HG02938 (cell line): ENCODE results near the gene FTCDNL1.

Experiments used
- ATAC-seq: cut with Tn5 transposase; IDR thresholded peaks from one replicate; pipeline ENCODE4 v1.9.1; 2021; ENCODE audit warnings: mild to moderate bottlenecking, moderate library complexity; ENCODE audit not compliant: unreplicated experiment

Gene FTCDNL1

DNA sequence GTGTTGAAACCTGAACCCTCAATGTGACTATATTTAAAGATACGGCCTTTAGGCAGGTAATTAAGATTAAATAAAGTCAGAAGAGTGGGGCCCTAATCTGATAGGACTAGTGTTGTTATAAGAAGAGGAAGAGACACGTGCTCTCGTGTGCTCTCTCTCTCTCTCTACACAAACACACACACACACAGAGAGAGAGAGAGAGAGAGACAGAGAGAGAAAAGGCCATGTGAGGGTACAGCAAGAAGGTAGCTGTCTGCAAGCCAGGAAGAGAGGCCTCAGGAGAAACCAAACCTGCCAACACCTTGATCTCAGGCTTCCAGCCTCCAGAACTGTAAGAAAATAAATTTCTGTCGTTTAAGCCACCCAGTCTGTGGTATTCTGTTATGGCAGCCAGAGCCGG, 106.7 kb downstream of the FTCDNL1 start:
- no peak for ATAC-seq

DNA sequence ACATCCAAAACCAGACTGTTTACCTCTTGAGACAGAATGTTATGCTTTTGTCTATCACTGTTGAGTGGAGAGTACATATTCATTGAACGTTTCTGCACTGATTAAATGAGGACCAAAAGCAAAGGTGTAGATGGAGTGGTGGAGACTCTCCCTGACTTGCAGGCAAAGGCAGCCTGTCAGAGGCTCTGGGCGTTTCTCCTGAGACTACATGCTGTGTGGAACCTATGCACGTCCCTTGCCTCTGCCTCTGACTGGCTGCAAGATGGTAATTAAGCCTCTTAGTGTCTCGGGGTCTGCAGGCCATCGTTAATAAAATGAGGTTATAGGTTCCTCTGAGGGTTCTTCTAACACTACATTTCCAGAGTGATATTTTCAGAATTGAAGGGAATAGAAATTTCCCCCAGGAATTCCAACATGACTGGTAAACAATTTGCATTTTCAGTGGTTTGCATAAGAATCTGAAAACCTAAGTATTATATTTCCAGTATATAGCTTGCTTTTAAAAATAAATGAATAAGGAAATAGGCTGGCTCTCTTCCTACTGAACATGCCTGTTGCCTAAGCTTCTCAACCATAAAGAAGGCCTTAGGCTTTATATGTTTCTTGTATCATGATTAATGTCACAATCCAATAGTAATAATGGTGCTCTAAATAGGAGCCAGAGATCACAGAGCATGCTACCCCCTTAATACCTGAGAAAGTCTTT, 107.4 kb downstream of the FTCDNL1 start:
- ATAC-seq = no peak

DNA sequence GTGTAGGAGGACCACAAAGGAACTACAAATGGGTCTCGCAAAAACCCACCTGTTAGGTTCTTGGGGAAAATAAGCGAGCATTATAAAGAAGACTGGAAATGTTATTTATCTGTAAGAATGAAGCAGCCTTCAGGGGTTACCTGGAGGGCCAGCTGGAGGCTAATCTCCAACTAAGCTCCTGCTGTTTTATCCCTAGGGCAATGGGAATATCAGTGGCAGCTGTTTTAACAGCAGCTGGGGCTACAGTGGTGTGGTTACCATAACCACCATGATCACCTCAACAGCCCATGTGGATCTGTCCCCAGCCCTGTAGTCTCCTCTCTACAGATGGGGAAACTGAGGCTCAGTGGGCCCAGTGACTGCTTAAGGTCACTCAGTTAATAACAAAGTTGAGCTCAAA, 108.1 kb downstream of the FTCDNL1 start:
- no peak for ATAC-seq

DNA sequence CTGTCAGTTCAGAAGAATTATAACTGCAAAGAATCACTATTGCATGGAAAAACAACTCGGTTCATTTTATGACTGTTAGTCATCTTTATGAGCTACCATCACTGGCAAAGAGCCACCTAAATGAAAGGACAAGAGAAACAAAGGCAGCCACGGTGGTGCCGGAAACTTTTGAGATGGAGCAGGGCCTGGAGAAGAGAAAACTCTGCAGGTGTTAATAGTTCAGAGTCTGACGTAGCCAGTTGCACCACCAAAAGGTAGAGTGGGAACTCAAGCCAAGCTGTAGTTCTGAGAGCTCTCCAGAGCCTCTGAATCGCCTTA, 110.9 kb downstream of the FTCDNL1 start:
- no peak for ATAC-seq

DNA sequence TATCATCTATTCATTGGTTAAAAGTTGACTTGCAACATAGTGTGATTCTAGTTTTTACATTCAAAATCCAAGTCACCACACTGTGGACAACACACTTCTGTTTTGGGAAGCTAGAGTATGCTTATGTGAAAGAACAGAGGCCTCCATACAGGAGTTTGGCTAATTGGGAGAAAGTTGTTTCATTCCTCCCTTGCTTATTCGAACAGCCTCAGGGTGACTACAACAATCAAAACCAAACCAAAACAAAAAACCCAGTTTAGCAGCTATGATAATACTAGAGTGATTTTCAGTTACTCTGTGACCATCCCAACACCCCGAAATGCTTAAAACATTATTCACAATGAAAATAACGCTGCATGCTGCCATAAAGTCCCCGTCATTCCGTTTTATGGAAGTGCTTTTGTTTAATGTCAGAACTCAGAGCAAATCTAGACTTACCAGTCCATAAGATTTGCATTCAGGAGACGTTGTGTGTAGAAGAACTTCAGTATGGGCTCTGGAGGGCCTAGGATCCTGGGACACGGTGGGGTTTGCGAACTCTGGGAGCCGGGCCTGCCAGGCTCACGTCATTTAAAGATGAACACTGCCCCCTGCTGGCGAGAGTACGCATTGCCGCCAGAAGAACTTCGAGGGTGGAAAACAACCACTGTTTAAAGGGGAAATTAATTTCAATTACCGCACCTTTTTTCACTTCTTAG, 111.4 kb downstream of the FTCDNL1 start:
- ATAC-seq = peak; percentile 48

DNA sequence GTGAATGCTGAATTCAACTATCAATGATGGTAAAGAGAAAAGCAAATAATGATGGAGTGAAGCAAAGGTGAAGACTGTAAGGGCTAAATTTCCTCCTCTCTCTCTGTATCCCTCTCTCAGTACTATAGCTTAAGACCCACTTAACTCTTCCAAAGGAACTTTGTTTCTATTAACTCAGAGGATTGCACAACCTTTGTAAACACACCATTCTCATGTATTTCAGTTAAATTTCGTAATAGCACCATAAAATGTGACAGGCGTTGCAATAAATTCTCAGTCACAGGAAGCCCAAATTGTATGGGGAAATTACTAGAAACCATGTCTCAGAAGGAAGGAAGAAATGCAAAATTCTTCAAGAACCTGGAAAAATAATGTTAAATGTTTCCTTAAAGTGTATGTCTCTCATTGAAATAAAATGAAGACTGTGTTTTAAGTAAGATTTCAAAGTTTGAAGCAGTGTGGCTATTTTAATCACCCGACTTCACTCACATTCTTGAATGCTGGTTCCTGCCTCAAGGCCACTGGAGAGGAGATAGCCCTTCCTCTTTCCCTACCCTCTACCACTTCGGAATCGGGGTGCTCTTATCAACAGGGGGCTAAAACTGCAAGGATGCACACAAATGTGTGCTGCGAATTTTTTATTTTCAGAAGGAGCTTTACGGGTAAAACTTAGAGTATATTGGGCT, 112.1 kb downstream of the FTCDNL1 start:
- ATAC-seq = no peak

DNA sequence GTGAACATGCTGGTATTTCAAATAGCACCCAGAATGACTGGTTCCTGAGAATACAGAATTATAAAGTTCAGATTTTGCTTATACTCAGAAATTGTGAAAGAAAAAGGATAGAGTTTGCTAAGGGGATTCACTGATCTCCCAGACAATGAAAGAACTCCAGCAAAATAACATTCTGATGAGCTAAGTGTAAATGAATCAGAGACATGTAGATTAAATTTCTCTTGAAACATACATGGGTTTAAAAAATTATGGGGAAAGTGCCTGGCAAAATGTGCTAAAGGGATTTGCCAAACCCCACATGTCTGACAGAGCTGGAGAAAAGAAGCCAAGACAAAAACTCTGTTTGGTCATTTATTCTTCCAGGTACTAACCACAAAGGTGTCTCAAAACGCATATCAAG, 116.3 kb downstream of the FTCDNL1 start:
- ATAC-seq = no peak

DNA sequence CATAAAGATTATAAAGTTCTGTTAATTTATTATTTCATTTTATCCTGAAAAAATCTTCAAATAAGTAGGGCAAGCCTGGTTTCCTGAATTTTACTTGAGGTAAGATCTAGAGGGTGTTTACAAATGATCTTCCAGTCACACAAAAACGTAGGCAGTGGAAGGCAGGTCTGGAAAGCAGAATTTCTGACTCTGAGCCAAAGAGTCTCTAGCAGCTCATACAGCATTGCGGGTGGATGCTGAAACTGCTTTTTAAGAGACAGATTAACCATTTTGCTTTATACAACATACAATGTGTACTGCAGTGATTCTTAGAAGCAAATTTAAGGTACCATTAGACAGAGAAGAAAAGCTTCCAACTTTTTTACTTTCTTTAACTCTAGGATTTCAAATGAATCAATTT, 117.0 kb downstream of the FTCDNL1 start:
- ATAC-seq = no peak

DNA sequence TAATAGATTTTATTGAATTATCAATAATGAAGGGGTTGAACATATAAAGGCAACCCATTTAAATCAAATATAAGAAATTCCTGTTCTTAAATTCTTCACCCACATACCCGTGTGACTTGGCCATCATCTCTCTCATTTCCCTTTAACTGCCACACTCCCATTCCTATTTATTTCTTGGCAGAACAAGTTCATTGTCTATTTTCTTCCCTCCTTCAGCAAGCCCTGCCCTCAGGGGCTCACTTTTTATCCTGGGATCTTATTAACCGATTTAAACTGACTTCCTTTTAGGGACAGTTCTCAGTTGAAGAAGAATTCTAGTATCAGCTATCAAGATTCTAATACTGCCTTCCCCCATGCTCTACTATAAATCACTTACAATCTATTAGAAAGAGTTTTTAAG, 123.2 kb downstream of the FTCDNL1 start:
- ATAC-seq = no peak

DNA sequence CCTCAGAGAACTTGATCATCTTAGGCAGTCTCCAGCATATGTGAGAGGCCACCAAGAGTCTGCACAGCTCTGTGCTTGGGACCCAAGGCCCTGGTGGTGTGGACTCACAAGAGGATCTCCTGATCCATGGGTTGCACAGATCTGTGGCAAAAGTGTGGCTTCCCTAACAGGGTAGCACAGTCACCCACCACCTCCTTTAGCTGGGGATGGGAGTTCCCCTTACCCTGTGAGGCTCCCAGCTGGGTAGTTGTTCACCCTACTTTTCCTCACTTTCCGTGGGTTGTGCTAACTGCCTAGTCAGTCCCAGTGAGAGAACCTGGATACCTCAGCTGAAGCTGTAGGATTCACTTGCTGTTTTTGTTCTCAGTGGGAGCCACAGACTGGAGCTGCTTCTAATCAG, 123.7 kb downstream of the FTCDNL1 start:
- no peak for ATAC-seq

DNA sequence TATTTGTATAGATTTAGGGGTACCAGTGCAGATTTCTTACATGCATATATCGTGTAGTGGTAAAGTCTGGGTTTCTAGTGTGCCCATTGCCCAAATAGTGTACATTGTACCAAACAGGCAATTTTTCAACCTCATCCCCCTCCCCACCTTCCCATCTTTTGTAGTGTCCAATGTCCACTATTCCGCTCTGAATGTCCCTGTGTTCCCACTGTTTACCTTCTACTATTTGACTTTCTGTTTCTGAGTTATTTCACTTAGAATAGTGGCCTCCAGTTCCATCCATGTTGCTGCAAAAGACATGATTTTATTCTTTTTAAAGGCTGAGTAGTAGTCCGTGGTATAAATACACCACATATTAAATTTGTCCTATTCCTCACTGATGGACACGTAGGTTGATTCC, 132.9 kb downstream of the FTCDNL1 start:
- ATAC-seq = no peak

DNA sequence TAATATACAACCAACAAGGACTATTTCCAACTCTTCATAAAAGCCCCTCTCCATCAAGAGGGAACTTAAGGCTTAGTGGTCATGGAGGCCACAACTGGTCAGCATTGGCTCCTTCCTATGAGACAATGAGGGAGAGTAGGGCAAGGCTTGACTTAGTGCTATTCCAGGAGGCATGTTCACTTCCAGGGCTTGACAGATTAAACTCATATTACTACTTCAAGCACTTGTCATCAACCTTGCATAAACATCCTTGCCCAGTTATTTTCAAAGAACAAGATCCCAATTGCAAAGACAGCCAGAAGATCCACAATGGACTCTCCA, 133.4 kb downstream of the FTCDNL1 start:
- ATAC-seq = no peak

DNA sequence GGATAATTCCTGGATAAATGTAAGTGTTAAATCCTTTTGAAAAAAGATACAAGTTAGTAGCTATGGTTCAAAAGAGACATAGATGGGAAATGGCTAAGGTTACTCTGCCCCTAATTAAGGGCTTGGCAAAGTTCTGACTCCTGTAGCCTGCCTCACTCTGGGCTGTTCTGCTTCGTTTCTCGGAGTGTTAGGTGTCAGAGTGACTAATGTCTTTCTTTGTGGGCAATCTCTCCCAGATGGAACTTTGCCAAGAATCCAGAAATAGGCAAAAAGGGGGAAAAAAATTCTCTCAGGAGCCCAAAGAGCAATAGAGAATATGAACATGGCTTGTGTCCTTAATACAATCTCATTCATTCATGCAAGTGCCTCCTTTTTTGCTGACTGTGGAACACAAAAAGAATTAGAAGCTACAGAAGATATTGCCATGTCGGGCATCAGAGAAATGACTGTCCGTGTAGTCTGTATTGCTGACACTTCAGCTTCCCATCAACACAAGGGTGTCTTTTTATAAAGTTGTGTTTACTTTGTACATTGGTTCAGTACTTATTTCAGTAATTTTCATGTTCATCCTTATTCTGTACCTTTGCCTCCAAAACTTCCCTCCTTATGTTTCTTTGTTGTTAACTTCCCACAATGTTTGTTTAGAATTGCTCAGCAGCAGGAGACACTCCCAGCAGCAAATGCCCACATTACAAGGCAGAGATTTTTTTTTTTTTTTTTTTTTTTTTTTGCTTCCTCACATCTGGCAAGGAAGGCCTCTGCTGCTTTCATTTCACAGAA, 134.0 kb downstream of the FTCDNL1 start:
- ATAC-seq = no peak

DNA sequence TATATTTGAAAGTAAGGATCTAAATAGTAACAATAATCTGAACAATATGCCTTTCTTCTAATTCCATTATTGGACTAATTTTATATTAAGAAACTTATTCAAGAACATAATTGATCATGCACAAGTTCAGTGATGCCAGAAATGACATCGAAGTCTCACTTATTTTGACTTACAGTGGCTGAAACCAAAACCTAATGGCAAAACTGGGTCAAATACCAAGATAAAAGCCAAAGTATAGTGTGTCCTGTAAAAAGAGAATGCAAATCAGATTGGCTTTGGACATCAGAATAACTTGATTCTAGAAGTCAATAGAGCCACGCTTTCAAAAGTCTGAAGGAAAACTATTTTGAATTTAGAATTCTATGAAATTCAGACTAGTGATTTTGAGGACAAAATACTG, 137.2 kb downstream of the FTCDNL1 start:
- no peak for ATAC-seq

DNA sequence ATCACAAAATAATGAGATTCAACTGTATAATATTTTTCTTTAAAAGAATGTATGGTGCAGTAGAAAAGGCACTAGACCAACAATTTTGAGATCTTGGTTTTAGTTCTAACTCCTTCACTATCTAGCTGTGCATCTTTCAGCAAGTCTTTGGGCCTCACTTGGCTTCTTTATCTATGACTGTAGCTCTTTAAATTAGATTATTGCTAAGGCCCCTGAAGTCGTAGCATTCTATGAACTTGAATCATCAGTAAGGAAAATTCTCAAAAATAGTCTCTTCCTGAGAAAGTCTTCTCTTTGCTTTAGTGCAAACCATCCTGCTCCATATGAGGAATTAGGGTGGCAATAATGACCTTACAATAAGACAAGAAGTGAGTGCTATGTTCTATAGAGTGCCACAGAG, 140.4 kb downstream of the FTCDNL1 start:
- no peak for ATAC-seq
